Fibroblast of the aortic adventitia (primary cell): ENCODE data around the gene PGA5. TPM values are rescaled to one million over a fixed set of nuclear protein-coding genes. Genes with fewer than 3 reads are reported as not detected.
"Not testable (repeated sequence)": the region's sequence is repeated elsewhere in the genome, so short reads cannot be mapped to it uniquely, and the experiment has no call there.

Experiments
- DNase-seq: peaks from one replicate; pipeline ENCODE4 v3.0.0-alpha.2; 2010; ENCODE audit warnings: low read depth
- H3K4me3 ChIP-seq: 2 replicates; pipeline ENCODE4 v1.5.1; 2011; ENCODE audit warnings: low read depth, mild to moderate bottlenecking, control low read depth, low read length, moderate library complexity
- total RNA-seq: library from RNA; depleted of rRNA; stranded (reverse); fragments of >200 nt; gene quantifications from 2 replicates; pipeline ENCODE4 v1.2.3, GENCODE V29; 2012; ENCODE audit warnings: low replicate concordance
- TF ChIP-seq, protein P1 (sequence below): IDR thresholded peaks from 2 replicates; pipeline ENCODE4 v1.5.1; 2011; ENCODE audit warnings: mild to moderate bottlenecking, low read length, control low read depth, inconsistent platforms; ENCODE audit not compliant: insufficient read depth

PGA5 gene
- total RNA-seq, 1 donor: not detected

DNA sequence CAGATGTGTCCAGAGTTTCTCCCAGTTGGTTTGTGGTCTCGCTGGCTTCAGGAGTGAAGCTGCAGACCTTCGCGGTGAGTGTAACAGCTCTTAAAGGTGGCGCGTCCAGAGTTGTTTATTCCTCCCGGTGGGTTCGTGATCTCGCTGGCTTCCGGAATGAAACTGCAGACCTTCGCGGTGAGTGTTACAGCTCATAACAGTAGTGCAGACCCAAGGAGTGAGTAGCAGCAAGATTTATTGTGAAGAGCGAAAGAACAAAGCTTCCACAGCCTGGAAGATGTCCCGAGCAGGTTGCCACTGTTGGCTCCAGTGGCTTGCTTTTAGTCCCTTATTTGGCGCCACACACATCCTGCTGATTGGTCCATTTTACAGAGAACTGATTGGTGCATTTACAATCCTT lies 39.5 kb upstream of the PGA5 start:
- H3K4me3 ChIP-seq: no peak overlapping the region
- TF ChIP-seq, protein P1, sequence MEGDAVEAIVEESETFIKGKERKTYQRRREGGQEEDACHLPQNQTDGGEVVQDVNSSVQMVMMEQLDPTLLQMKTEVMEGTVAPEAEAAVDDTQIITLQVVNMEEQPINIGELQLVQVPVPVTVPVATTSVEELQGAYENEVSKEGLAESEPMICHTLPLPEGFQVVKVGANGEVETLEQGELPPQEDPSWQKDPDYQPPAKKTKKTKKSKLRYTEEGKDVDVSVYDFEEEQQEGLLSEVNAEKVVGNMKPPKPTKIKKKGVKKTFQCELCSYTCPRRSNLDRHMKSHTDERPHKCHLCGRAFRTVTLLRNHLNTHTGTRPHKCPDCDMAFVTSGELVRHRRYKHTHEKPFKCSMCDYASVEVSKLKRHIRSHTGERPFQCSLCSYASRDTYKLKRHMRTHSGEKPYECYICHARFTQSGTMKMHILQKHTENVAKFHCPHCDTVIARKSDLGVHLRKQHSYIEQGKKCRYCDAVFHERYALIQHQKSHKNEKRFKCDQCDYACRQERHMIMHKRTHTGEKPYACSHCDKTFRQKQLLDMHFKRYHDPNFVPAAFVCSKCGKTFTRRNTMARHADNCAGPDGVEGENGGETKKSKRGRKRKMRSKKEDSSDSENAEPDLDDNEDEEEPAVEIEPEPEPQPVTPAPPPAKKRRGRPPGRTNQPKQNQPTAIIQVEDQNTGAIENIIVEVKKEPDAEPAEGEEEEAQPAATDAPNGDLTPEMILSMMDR: no peak

DNA sequence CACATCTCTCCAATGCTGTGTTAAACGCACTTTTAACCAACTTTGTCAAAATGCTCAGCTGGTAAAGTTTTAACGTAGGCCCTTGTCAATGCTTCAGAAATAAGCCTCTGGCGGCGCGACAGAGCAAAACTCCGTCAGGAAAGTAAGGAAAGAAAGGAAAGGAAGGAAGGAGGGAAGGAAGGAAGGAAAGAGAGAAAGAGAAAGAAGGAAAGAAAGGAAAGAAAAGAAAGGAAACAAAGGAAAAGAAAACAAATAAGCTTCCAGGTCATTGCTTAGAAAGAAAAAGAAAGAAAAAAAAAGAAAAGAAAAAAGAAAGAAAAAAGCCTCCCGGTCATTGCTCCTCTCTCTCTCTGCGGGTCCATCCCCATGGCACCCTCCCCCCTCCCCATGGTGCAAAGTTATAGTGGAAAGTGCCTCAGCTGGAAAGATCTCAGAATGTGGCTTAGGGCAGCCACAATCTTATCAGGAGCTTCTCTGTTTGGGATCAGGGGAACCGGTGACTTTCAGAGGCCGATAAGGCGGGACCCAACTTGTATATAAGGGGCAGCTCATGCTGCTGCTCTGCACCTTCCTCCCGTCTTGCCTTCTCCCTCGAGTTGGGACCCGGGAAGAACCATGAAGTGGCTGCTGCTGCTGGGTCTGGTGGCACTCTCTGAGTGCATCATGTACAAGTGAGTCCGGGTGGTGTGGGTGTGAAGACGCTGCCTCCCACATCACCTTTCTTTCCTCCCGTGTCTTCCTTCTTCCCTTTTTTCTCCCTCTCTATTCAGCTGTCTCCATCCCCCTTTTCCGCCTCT lies 37.8 kb upstream of the PGA5 start, which contains the start of gene PGA3:
PGA3 (plus strand) TSS at position 566 of the 797 bp plus-strand sequence; CDS start at position 616, 50 bp downstream.
- DNase-seq, H3K4me3 ChIP-seq: not testable (repeated sequence)

More for the DNA sequence above, 39.5 kb upstream of the PGA5 start:
- no peak for DNase-seq

DNA sequence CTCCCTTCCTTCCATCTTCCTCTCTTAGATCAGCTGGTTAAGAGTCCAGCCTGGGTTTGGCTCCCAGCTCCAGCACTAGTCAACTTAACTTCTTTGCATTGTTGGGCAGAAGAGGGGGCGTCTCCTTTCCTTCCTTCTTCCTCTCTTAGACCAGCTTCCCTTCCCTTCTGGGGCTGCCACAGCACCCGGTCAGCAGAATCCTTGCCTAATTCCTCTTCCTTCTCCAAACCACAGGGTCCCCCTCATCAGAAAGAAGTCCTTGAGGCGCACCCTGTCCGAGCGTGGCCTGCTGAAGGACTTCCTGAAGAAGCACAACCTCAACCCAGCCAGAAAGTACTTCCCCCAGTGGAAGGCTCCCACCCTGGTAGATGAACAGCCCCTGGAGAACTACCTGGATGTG lies 37.1 kb upstream of the PGA5 start:
- DNase-seq, H3K4me3 ChIP-seq: not testable (repeated sequence)

DNA sequence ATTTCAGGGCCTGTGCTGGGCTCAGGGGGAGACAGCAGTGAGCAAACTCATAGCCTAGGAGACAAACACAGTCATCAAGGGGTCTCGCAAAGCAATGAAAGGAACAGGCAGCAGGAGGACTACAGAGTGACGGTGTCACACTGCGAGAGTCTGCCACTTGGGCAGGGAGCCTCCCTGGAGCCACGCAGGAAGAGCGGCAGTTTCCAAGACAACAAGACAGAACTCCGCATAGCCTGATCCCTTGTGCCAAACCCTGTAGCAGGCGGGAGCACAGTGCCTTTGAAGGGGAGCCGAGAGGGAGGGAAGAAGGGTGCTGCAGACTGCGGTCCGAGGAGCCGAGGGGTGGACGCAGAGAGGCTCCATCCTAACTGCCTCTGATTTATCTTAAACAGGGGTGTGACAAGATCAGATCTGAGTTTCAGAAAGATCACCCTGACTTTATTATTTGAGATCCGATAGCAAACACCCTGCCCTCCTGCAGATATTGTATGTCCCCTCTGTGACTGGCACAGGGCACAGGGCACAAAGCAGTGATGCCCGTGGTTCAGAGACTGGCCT lies 36.4 kb upstream of the PGA5 start:
- not testable (repeated sequence) for DNase-seq, H3K4me3 ChIP-seq

DNA sequence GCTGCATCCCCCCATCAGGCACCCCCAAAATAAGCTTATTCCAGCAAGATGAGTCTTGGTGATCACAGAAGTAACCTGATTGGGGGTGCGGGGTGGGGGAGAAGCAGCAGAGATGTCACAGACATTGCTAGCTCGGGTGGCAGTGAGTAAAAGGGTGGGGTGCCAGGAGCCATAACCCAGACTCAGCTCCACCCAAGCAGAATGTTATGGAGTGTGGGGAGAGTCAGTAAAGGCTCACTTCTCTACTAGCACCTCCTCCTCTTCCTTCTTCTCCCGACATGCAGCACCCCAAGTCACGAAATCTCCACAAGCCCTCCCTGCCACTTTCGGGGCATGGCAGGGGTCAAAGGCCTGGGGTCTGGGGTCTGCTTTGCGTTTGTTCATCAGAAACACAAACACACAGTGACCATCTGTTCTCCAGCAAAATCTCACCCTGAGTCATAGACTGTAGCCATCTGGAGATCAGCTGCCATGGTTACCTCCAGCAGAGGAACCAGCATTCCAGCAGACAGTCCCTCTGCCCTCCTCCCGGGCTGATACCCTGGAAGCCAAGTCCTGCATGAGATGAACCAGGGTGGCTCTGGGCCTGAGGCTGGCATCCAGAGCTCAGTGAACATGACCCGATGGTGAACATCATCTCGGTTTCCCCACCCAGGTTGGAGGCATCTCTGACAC lies 33.2 kb upstream of the PGA5 start:
- not testable (repeated sequence) for DNase-seq, H3K4me3 ChIP-seq

DNA sequence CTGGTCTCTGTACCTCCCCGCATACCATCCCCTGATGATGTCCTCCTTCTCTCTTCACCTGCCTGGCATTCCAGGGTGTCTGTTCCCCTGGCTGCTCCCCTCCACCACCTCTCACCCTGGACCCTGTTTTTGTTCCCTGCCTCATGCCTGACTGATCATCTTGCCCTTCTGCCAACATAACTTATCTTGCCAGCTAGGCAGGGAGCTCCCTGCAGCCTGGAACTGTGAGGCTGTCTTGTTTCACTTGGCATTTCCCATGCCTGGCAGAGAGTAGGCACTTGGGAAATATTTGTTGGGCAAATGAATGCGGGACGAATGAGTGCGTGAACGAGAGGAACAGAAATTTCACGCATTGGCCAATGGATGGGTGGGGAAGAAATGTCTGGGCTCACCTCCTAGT lies 30.3 kb upstream of the PGA5 start:
- not testable (repeated sequence) for DNase-seq, H3K4me3 ChIP-seq

DNA sequence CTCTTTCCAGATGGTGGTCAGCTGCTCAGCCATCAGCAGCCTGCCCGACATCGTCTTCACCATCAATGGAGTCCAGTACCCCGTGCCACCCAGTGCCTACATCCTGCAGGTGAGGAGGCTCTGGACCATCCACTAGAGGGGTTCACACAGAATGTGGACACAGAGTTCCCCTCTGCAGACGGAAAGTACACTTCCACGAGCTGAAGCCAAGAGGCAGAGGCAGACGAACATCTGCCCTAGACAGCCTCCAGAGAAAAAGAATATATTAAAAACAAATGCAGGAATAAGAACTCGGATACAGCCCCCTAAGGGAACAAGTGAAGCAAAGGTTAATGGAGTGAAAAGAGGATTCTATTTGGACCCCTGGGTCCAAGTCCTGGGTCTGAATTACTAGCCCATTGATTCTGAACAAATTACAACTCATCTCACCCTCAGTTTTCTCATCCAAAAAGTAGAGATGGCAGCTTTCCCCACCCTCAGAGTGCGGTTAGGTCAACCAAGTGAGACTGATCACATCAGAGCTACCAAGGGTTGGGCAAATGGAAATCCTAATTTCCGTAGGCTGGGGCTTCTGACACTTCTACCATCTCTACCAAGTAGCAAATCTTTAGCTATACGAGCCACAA lies 29.5 kb upstream of the PGA5 start:
- DNase-seq, H3K4me3 ChIP-seq: not testable (repeated sequence)

DNA sequence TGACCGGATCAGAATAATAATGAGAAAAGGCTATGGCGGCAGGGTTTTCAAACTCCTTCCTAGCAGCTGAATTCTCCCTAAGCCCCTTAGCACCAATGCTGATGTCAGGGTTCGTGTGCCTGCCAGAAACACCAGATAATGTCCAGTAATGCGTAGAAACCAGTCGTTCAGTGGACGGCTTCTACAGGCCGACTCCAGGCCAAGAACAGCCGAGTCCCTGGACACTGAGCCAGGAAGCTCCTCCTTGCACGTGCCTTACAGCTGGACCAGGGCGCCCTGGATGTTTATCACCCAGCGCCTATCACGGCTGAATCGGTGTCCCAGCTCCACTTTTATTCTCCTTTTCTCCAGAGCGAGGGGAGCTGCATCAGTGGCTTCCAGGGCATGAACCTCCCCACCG lies 28.8 kb upstream of the PGA5 start:
- H3K4me3 ChIP-seq, DNase-seq: not testable (repeated sequence)

DNA sequence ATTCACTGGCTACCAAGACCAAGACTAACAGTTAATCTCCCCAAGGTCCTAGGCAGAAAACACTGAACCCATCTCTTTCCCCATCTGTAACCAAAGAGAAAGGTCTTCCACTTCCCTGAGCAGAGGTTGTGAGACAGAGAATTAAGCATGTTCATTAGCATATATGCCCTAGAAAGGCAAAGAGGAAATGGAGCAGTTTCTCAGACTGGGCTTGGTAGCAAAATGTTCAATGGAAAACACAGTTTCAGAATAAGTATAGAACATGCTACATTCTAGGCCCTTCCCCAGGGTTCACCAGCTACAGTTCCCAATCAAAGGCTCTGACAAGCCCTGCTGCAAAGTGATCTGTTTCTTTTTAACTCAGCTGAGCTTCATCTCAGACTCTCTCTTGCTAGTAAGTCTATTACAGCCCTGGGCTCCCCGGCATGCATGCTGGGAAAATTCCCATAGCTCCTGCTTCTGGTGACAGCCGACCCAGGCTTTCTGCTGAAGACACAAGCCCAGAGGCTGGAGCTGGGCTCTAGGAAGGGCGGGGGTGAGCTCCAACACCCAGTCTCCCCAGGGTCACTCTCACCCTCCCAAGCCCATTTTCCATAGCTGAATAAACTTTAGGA lies 27.2 kb upstream of the PGA5 start:
- DNase-seq, H3K4me3 ChIP-seq: not testable (repeated sequence)

DNA sequence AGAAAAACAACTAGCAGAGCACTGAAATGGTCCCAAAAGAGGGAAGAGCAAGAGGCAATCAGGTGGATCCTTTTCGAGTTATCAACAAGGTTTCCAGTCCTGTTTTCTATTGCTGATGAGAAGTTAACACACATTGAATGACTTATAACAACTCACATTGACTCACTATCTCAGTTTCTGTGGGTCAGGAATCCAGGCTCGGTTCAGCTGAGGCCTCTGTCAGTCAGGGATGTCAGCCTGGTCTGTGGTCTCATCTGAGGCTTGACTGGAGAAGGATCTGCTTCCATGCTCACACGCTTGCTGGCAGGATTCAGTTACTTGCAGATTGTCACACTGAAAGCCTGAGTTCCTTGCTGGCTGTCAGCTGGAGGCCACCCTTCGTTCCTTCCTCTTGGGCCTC lies 22.7 kb upstream of the PGA5 start:
- not testable (repeated sequence) for DNase-seq, H3K4me3 ChIP-seq

DNA sequence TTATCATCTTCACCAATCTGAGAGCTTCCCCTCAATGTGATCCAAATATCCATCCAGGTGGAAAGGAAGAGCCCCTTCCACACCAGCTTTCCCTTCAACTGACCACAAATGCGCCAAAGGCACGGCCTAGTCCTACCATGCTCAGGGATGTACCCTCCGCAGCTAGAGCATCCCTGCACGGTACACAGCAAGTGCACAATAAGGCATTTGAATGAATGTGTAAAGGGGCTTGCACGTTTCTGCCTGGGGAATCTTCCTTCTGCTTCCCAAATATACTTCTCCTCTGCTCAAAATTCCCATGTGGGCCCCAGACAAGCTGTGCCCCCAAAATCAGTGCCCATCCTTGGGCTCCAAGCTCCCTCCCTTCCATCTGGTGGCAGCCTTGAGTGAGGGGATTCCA lies 22.0 kb upstream of the PGA5 start:
- not testable (repeated sequence) for DNase-seq, H3K4me3 ChIP-seq

DNA sequence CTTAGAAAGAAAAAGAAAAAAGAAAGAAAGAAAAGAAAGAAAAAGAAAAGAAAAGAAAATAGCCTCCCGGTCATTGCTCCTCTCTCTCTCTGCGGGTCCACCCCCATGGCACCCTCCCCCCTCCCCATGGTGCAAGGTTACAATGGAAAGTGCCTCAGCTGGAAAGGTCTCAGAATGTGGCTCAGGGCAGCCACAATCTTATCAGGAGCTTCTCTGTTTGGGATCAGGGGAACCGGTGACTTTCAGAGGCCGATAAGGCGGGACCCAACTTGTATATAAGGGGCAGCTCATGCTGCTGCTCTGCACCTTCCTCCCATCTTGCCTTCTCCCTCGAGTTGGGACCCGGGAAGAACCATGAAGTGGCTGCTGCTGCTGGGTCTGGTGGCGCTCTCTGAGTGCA lies 18.9 kb upstream of the PGA5 start, which contains the start of gene PGA4:
PGA4 (plus strand) TSS at position 301 of the 400 bp plus-strand sequence; CDS start at position 355, 54 bp downstream.
- DNase-seq: not testable (repeated sequence)

DNA sequence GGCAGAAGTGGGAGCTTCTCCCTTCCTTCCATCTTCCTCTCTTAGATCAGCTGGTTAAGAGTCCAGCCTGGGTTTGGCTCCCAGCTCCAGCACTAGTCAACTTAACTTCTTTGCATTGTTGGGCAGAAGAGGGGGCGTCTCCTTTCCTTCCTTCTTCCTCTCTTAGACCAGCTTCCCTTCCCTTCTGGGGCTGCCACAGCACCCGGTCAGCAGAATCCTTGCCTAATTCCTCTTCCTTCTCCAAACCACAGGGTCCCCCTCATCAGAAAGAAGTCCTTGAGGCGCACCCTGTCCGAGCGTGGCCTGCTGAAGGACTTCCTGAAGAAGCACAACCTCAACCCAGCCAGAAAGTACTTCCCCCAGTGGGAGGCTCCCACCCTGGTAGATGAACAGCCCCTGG lies 18.3 kb upstream of the PGA5 start:
- not testable (repeated sequence) for H3K4me3 ChIP-seq, DNase-seq

More for the DNA sequence above, 18.9 kb upstream of the PGA5 start, which contains the start of gene PGA4:
- not testable (repeated sequence) for H3K4me3 ChIP-seq

DNA sequence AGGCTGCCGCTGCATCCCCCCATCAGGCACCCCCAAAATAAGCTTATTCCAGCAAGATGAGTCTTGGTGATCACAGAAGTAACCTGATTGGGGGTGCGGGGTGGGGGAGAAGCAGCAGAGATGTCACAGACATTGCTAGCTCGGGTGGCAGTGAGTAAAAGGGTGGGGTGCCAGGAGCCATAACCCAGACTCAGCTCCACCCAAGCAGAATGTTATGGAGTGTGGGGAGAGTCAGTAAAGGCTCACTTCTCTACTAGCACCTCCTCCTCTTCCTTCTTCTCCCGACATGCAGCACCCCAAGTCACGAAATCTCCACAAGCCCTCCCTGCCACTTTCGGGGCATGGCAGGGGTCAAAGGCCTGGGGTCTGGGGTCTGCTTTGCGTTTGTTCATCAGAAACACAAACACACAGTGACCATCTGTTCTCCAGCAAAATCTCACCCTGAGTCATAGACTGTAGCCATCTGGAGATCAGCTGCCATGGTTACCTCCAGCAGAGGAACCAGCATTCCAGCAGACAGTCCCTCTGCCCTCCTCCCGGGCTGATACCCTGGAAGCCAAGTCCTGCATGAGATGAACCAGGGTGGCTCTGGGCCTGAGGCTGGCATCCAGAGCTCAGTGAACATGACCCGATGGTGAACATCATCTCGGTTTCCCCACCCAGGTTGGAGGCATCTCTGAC lies 14.4 kb upstream of the PGA5 start:
- H3K4me3 ChIP-seq, DNase-seq: not testable (repeated sequence)

DNA sequence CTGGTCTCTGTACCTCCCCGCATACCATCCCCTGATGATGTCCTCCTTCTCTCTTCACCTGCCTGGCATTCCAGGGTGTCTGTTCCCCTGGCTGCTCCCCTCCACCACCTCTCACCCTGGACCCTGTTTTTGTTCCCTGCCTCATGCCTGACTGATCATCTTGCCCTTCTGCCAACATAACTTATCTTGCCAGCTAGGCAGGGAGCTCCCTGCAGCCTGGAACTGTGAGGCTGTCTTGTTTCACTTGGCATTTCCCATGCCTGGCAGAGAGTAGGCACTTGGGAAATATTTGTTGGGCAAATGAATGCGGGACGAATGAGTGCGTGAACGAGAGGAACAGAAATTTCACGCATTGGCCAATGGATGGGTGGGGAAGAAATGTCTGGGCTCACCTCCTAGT lies 11.5 kb upstream of the PGA5 start:
- DNase-seq, H3K4me3 ChIP-seq: not testable (repeated sequence)

DNA sequence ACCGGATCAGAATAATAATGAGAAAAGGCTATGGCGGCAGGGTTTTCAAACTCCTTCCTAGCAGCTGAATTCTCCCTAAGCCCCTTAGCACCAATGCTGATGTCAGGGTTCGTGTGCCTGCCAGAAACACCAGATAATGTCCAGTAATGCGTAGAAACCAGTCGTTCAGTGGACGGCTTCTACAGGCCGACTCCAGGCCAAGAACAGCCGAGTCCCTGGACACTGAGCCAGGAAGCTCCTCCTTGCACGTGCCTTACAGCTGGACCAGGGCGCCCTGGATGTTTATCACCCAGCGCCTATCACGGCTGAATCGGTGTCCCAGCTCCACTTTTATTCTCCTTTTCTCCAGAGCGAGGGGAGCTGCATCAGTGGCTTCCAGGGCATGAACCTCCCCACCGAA lies 9.9 kb upstream of the PGA5 start:
- not testable (repeated sequence) for DNase-seq, H3K4me3 ChIP-seq

DNA sequence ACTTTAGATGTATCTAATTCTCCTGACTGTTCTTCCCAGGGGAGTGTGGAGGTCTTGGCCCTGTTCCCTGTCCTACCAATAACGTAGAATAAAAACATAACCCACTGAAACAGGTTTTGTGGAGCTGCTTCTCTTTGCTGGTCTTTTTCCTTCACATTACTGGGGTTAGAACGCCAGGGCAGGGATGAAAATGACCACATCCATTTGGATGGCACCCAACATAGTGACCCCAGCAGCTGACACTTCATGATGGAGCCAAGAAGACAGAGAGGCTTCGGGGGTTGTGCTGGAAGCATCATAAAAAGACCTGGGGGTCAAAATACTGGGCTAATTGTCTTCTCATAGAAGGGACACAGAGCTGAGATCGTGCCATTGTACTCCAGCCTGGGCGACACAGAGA lies 9.4 kb upstream of the PGA5 start:
- DNase-seq, H3K4me3 ChIP-seq: not testable (repeated sequence)
